H9 (cell line): ENCODE measurements around the gene IFNL2. TPM values are rescaled to one million over a fixed set of nuclear protein-coding genes. Genes with fewer than 3 reads are reported as not detected.

Experiments
- DNase-seq: peaks from one replicate; pipeline ENCODE4 v3.0.0-alpha.2; 2017
- H2AFZ ChIP-seq: one replicate; pipeline ENCODE4 v1.6.1; 2013; ENCODE audit warnings: mild to moderate bottlenecking, low read length, control low read depth, moderate library complexity
- H2AK5ac ChIP-seq: 2 replicates; pipeline ENCODE4 v1.6.1; 2013; ENCODE audit warnings: low read length, control low read depth, mixed read lengths; ENCODE audit not compliant: insufficient read length
- H2BK120ac ChIP-seq: one replicate; pipeline ENCODE4 v1.6.1; 2013; ENCODE audit warnings: low read depth, mild to moderate bottlenecking, low read length, control low read depth, inconsistent platforms; ENCODE audit not compliant: poor library complexity, severe bottlenecking
- H2BK12ac ChIP-seq: 2 replicates; pipeline ENCODE4 v1.6.1; 2013; ENCODE audit warnings: low read length, control low read depth, mixed read lengths, low read depth; ENCODE audit not compliant: insufficient read length
- H2BK15ac ChIP-seq: 2 replicates; pipeline ENCODE4 v1.6.1; 2013; ENCODE audit warnings: low read depth, low read length, control low read depth
- H2BK20ac ChIP-seq: one replicate; pipeline ENCODE4 v1.6.1; 2013; ENCODE audit warnings: low read depth, mild to moderate bottlenecking, low read length, control low read depth, inconsistent platforms; ENCODE audit not compliant: poor library complexity, severe bottlenecking
- H2BK5ac ChIP-seq: 2 replicates; pipeline ENCODE4 v1.6.1; 2013; ENCODE audit warnings: low read length, control low read depth, mixed read lengths; ENCODE audit not compliant: insufficient read length
- H3K14ac ChIP-seq: 2 replicates; pipeline ENCODE4 v1.6.1; 2013; ENCODE audit warnings: low read length, control low read depth; ENCODE audit not compliant: insufficient read depth
- H3K18ac ChIP-seq: 2 replicates; pipeline ENCODE4 v1.6.1; 2013; ENCODE audit warnings: low read depth, mild to moderate bottlenecking, mixed read lengths, low read length, control low read depth; ENCODE audit not compliant: insufficient read length
- H3K23ac ChIP-seq: 2 replicates; pipeline ENCODE4 v1.6.1; 2013; ENCODE audit warnings: low read length, control low read depth, mixed read lengths, low read depth; ENCODE audit not compliant: insufficient read length
- H3K23me2 ChIP-seq: 2 replicates; pipeline ENCODE4 v1.6.1; 2013; ENCODE audit warnings: low read depth, mild to moderate bottlenecking, mixed read lengths, low read length, control low read depth; ENCODE audit not compliant: insufficient read length, poor library complexity, severe bottlenecking
- H3K27ac ChIP-seq: 2 replicates; pipeline ENCODE4 v1.5.1; 2013; ENCODE audit warnings: low read length, control low read depth, mixed read lengths, low read depth; ENCODE audit not compliant: insufficient read length
- H3K27me3 ChIP-seq: 2 replicates; pipeline ENCODE4 v1.6.1; 2013; ENCODE audit warnings: low read length, control low read depth, inconsistent platforms; ENCODE audit not compliant: insufficient read depth
- H3K4ac ChIP-seq: 2 replicates; pipeline ENCODE4 v1.6.1; 2013; ENCODE audit warnings: low read depth, mild to moderate bottlenecking, control low read depth, inconsistent platforms, low read length, moderate library complexity
- H3K4me1 ChIP-seq: 2 replicates; pipeline ENCODE4 v1.6.1; 2013; ENCODE audit warnings: low read length, control low read depth, inconsistent platforms; ENCODE audit not compliant: insufficient read depth
- H3K4me2 ChIP-seq: 2 replicates; pipeline ENCODE4 v1.6.1; 2013; ENCODE audit warnings: low read length, control low read depth, mixed read lengths; ENCODE audit not compliant: insufficient read length, insufficient read depth
- H3K56ac ChIP-seq: 2 replicates; pipeline ENCODE4 v1.6.1; 2013; ENCODE audit warnings: low read depth, mild to moderate bottlenecking, mixed read lengths, low read length, control low read depth; ENCODE audit not compliant: insufficient read length
- H3K79me1 ChIP-seq: 2 replicates; pipeline ENCODE4 v1.6.1; 2013; ENCODE audit warnings: low read depth, mild to moderate bottlenecking, moderate library complexity, low read length, control low read depth, inconsistent platforms; ENCODE audit not compliant: insufficient read depth, poor library complexity, severe bottlenecking
- H3K79me2 ChIP-seq: 2 replicates; pipeline ENCODE4 v1.6.1; 2013; ENCODE audit warnings: low read length, control low read depth, inconsistent platforms; ENCODE audit not compliant: insufficient read depth
- H3K9ac ChIP-seq: 2 replicates; pipeline ENCODE4 v1.6.1; 2013; ENCODE audit warnings: low read length, control low read depth, mixed read lengths; ENCODE audit not compliant: insufficient read length; ENCODE audit errors: extremely low read depth
- H3K9me3 ChIP-seq: one replicate; pipeline ENCODE4 v1.6.1; 2013; ENCODE audit warnings: low read depth, low read length, inconsistent platforms; ENCODE audit not compliant: control insufficient read depth
- H3T11ph ChIP-seq: one replicate; pipeline ENCODE4 v1.6.1; 2013; ENCODE audit warnings: mild to moderate bottlenecking, low read length, control low read depth, inconsistent platforms
- H4K20me1 ChIP-seq: one replicate; pipeline ENCODE4 v1.6.1; 2013; ENCODE audit not compliant: control insufficient read depth, insufficient read length, insufficient read depth
- H4K5ac ChIP-seq: 2 replicates; pipeline ENCODE4 v1.6.1; 2013; ENCODE audit warnings: low read depth, mild to moderate bottlenecking, mixed read lengths, low read length, control low read depth; ENCODE audit not compliant: insufficient read length
- H4K8ac ChIP-seq: replicated peaks from 2 replicates; pipeline ENCODE4 v1.6.1; 2013; ENCODE audit warnings: low read length, control low read depth, mixed read lengths, low read depth; ENCODE audit not compliant: insufficient read length
- H4K91ac ChIP-seq: 2 replicates; pipeline ENCODE4 v1.6.1; 2013; ENCODE audit warnings: low read depth, mild to moderate bottlenecking, moderate library complexity, mixed read lengths, low read length, control low read depth; ENCODE audit not compliant: insufficient read length
- H3K27ac Mint-ChIP-seq, 3 experiments: 2 replicates in 2 of 3; 3 replicates in 1 of 3; pipeline ENCODE4 v1.8.0; 2020 to 2021; ENCODE audit warnings: mixed read lengths in 3 of 3, mild to moderate bottlenecking in 1 of 3, moderate library complexity in 1 of 3
- H3K27me3 Mint-ChIP-seq: 2 replicates; pipeline ENCODE4 v1.8.0; 2021; ENCODE audit warnings: low read depth, mild to moderate bottlenecking, moderate library complexity, mixed read lengths
- H3K36me3 Mint-ChIP-seq, 3 experiments: 2 replicates in 2 of 3; 3 replicates in 1 of 3; pipeline ENCODE4 v1.8.0; 2020 to 2021; ENCODE audit warnings: low read depth in 3 of 3, mixed read lengths in 3 of 3; ENCODE audit not compliant: insufficient read depth in 1 of 3
- H3K4me1 Mint-ChIP-seq, 2 experiments: 2 replicates each; pipeline ENCODE4 v1.8.0; 2020; ENCODE audit warnings: mixed read lengths in 2 of 2
- H3K4me3 Mint-ChIP-seq, 2 experiments: 2 replicates in 1 of 2; 3 replicates in 1 of 2; pipeline ENCODE4 v1.8.0; 2020 to 2021; ENCODE audit warnings: mild to moderate bottlenecking in 2 of 2, mixed read lengths in 2 of 2, moderate library complexity in 1 of 2
- H3K9me3 Mint-ChIP-seq, 2 experiments: 2 replicates in 1 of 2; 3 replicates in 1 of 2; pipeline ENCODE4 v1.8.0; 2020; ENCODE audit warnings: mild to moderate bottlenecking in 2 of 2, mixed read lengths in 2 of 2, moderate library complexity in 1 of 2
- CTCF ChIP-seq: fragments of 200-600 bp; sonication (generic); conservative IDR thresholded peaks from 3 replicates; pipeline ENCODE4 v1.8.0; 2021; ENCODE audit warnings: antibody characterized with exemption, mild to moderate bottlenecking
- WGBS: extraction: QIAGEN DNeasy Blood & Tissue Kit; methylation state at CpG from one replicate; pipeline ENCODE4 v1.1.7; 2013; ENCODE audit warnings: missing lambda C conversion rate, low lambda C conversion rate, mixed read lengths; ENCODE audit not compliant: insufficient read length; ENCODE audit errors: extremely low coverage; 5-methylcytosine and 5-hydroxymethylcytosine counted together
- total RNA-seq: library from RNA; stranded (reverse); gene quantifications from 2 replicates; pipeline ENCODE4 v1.2.1, GENCODE V29; 2021

Gene IFNL2
- total RNA-seq, 1 experiment from 2014 or later, result not detected

GRCh38 chr19:39284032-39284431 lies 15.8 kb downstream of the IFNL2 start:
- H3K36me3 Mint-ChIP-seq, result no peaks in the 10 kb centered on the region
- H4K91ac ChIP-seq, result no peak overlapping the region
- H3K4me1 Mint-ChIP-seq, result no peaks in the 10 kb centered on the region
- H3K9ac ChIP-seq, result no peak overlapping the region
- H3K9me3 ChIP-seq, result no peaks in the 10 kb centered on the region
- H3K4me2 ChIP-seq, result no peak overlapping the region
- H2BK20ac ChIP-seq, result no peak overlapping the region
- H2AFZ ChIP-seq, result no peak overlapping the region
- no peaks in the 10 kb centered on the region for H3K79me2 ChIP-seq
- no peaks in the 10 kb centered on the region for H3K23me2 ChIP-seq
- no peak overlapping the region for H2AK5ac ChIP-seq
- H2BK15ac ChIP-seq, result no peak overlapping the region
- peaks cover 85% of the 10 kb centered on the region for H3K27me3 Mint-ChIP-seq
- H3K79me1 ChIP-seq, result no peaks in the 10 kb centered on the region
- H3K18ac ChIP-seq, result no peak overlapping the region
- H3K9me3 Mint-ChIP-seq, result peaks cover 0 to 8% of the 10 kb centered on the region in 2 experiments; a peak in 4 of 5 replicates
- H3T11ph ChIP-seq, result no peak overlapping the region
- H2BK5ac ChIP-seq, result no peak overlapping the region
- H2BK120ac ChIP-seq, result no peak overlapping the region
- TF ChIP-seq CTCF, result no peak
- no peak overlapping the region for H2BK12ac ChIP-seq
- H3K27ac Mint-ChIP-seq, result no peak overlapping the region
- no peak overlapping the region for H3K27ac ChIP-seq
- no peak overlapping the region for H3K4me3 Mint-ChIP-seq
- DNase-seq, result no peak
- WGBS, result no CpG with 5 or more reads among the region's 1 CpG
- H3K27me3 ChIP-seq, result no peaks in the 10 kb centered on the region
- H4K8ac ChIP-seq, result no peak overlapping the region
- no peak overlapping the region for H3K23ac ChIP-seq
- no peaks in the 10 kb centered on the region for H4K20me1 ChIP-seq
- H3K14ac ChIP-seq, result no peak overlapping the region
- H3K4me1 ChIP-seq, result no peaks in the 10 kb centered on the region
- H3K4ac ChIP-seq, result no peak overlapping the region
- no peak overlapping the region for H4K5ac ChIP-seq
- no peak overlapping the region for H3K56ac ChIP-seq
